DOHH2 (cell line): ENCODE data around the gene CNTNAP2.

Experiments used
- H3F3A ChIP-seq: fragments of 200-600 bp; sonication (generic), shearing (Covaris generic); 2 replicates; pipeline ENCODE4 v1.6.0; 2016; ENCODE audit warnings: antibody characterized with exemption, mild to moderate bottlenecking; ENCODE audit not compliant: control insufficient read depth, insufficient read depth
- H3K27ac ChIP-seq: fragments of 200-600 bp; sonication (generic); 2 replicates; pipeline ENCODE4 v1.5.1; 2014; ENCODE audit warnings: low read depth, mild to moderate bottlenecking, low read length, moderate library complexity
- H3K27me3 ChIP-seq: fragments of 200-600 bp; sonication (generic); 2 replicates; pipeline ENCODE4 v1.6.1; 2014; ENCODE audit warnings: mild to moderate bottlenecking, low read length, mixed read lengths; ENCODE audit not compliant: control insufficient read depth
- H3K36me3 ChIP-seq: fragments of 200-600 bp; sonication (generic); 2 replicates; pipeline ENCODE4 v1.6.1; 2014; ENCODE audit warnings: mild to moderate bottlenecking, low read length, moderate library complexity, mixed read lengths; ENCODE audit not compliant: control insufficient read depth
- H3K4me1 ChIP-seq: fragments of 200-600 bp; sonication (generic); 2 replicates; pipeline ENCODE4 v1.6.1; 2014; ENCODE audit warnings: mild to moderate bottlenecking, low read length, mixed read lengths; ENCODE audit not compliant: control insufficient read depth
- H3K4me2 ChIP-seq: fragments of 200-600 bp; sonication (generic); 2 replicates; pipeline ENCODE4 v1.6.0; 2014; ENCODE audit warnings: mild to moderate bottlenecking, low read length, moderate library complexity
- H3K4me3 ChIP-seq: fragments of 200-600 bp; sonication (generic); 2 replicates; pipeline ENCODE4 v1.5.1; 2014; ENCODE audit warnings: mild to moderate bottlenecking, low read length, mixed read lengths
- H3K79me2 ChIP-seq: fragments of 200-600 bp; sonication (generic); 2 replicates; pipeline ENCODE4 v1.6.1; 2014; ENCODE audit warnings: mild to moderate bottlenecking, low read length, mixed read lengths; ENCODE audit not compliant: control insufficient read depth
- H3K9me2 ChIP-seq: fragments of 200-600 bp; sonication (generic); replicated peaks from 2 replicates; pipeline ENCODE4 v1.6.1; 2014; ENCODE audit warnings: mild to moderate bottlenecking, low read length, mixed read lengths; ENCODE audit not compliant: control insufficient read depth
- H3K9me3 ChIP-seq: fragments of 200-600 bp; sonication (generic); 2 replicates; pipeline ENCODE4 v1.6.1; 2014; ENCODE audit warnings: antibody characterized with exemption, low read length, mixed read lengths; ENCODE audit not compliant: control insufficient read depth, insufficient read depth
- H4K20me1 ChIP-seq: fragments of 200-600 bp; sonication (generic); 2 replicates; pipeline ENCODE4 v1.6.0; 2014; ENCODE audit warnings: low read depth, mild to moderate bottlenecking, antibody characterized with exemption, low read length, moderate library complexity; ENCODE audit not compliant: control insufficient read depth, insufficient read depth
- EZH2phosphoT487 ChIP-seq: fragments of 200-600 bp; sonication (generic); IDR thresholded peaks from 2 replicates; pipeline ENCODE4 v1.6.1; 2017; ENCODE audit warnings: borderline replicate concordance, mild to moderate bottlenecking, antibody characterized with exemption, low read length, moderate library complexity, mixed read lengths
- TF ChIP-seq, protein P1 (sequence below): fragments of 200-600 bp; sonication (generic); IDR thresholded peaks from one replicate; pipeline ENCODE4 v1.5.1; 2014; ENCODE audit warnings: antibody characterized with exemption, mild to moderate bottlenecking, low read depth, low read length; ENCODE audit not compliant: poor library complexity, severe bottlenecking

Gene CNTNAP2

DNA sequence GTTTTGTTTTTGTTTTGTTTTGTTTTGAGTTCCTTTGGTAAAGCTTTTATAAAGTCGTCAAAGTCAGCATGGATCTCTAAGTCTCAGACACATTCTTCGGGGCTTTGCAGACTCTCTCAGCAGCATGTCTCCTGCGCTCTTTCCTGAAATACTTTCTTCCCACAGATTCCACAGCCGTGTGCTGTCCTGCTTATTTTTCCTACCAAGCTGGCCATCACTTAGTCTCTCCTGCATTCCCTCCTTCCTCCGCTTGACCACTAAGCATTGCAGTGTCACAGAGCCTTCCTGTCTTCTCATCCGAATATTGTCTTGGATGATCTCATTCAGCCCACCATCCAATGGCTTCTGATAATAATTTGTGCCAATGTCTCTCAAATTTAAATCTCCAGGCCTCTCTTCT lies 2039.6 kb downstream of the CNTNAP2 start:
- Histone ChIP-seq H3K4me2 (no peak overlapping the region), H3K9me3 (no peaks in the 10 kb centered on the region), H3K9me2 (no peaks in the 10 kb centered on the region), H3K27ac (no peak overlapping the region), H3K4me3 (no peak overlapping the region), H3K36me3 (no peaks in the 10 kb centered on the region), H4K20me1 (no peaks in the 10 kb centered on the region), H3K4me1 (no peaks in the 10 kb centered on the region), H3K79me2 (no peaks in the 10 kb centered on the region), H3F3A (no peaks in the 10 kb centered on the region), H3K27me3 (no peaks in the 10 kb centered on the region)
- TF ChIP-seq EZH2phosphoT487 = no peak
- TF ChIP-seq, protein P1, sequence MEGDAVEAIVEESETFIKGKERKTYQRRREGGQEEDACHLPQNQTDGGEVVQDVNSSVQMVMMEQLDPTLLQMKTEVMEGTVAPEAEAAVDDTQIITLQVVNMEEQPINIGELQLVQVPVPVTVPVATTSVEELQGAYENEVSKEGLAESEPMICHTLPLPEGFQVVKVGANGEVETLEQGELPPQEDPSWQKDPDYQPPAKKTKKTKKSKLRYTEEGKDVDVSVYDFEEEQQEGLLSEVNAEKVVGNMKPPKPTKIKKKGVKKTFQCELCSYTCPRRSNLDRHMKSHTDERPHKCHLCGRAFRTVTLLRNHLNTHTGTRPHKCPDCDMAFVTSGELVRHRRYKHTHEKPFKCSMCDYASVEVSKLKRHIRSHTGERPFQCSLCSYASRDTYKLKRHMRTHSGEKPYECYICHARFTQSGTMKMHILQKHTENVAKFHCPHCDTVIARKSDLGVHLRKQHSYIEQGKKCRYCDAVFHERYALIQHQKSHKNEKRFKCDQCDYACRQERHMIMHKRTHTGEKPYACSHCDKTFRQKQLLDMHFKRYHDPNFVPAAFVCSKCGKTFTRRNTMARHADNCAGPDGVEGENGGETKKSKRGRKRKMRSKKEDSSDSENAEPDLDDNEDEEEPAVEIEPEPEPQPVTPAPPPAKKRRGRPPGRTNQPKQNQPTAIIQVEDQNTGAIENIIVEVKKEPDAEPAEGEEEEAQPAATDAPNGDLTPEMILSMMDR = no peak

DNA sequence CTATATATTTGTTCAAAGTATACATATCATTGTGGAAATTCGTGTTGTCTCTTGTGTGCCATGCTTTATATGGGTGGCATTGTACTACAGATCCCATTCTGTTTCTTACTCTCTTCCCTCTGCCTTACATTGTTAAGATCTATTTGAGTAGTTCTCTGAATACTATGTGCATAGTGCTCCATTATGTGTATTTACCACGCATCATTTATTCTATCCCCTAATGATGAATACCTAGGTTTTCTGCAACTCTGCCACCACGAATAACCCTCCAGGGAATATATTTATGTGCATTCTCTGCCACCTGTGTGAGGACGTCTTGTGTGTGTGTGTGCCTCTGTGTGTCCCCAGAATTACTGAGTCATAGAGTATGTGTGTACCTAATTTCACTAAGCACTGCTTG lies 2042.7 kb downstream of the CNTNAP2 start:
- Histone ChIP-seq H3K4me3 (no peak overlapping the region), H3K4me1 (no peaks in the 10 kb centered on the region), H3K27me3 (no peaks in the 10 kb centered on the region), H3K27ac (no peak overlapping the region), H3K4me2 (no peak overlapping the region), H3K36me3 (no peaks in the 10 kb centered on the region), H4K20me1 (no peaks in the 10 kb centered on the region), H3K79me2 (no peaks in the 10 kb centered on the region), H3K9me3 (no peaks in the 10 kb centered on the region), H3K9me2 (no peaks in the 10 kb centered on the region), H3F3A (no peaks in the 10 kb centered on the region)
- TF ChIP-seq, protein P1 = no peak
- TF ChIP-seq EZH2phosphoT487 = no peak

DNA sequence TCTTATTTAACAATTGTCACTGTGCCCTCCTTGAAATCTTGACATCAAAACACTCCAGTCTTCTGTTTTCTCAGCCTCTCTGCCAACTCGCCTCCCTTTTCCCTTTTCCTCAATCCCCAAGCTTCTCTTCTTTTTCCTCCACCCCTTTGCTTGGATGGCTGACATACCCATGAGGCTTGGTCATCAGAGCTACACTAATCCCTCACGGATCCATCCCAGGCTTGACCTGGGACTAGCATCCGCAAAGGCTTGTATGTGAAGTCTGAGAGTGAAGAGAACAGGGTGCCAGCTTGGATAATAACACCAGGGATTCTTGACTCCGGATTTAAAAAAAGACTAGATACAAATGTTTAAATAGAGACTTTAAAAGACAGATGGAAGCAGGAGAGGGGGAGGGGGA lies 2045.2 kb downstream of the CNTNAP2 start:
- Histone ChIP-seq H3K9me2 (no peaks in the 10 kb centered on the region), H3F3A (no peaks in the 10 kb centered on the region), H3K9me3 (no peaks in the 10 kb centered on the region), H3K4me2 (no peak overlapping the region), H3K79me2 (no peaks in the 10 kb centered on the region), H3K4me1 (no peaks in the 10 kb centered on the region), H3K27me3 (no peaks in the 10 kb centered on the region), H3K36me3 (no peaks in the 10 kb centered on the region), H3K27ac (no peak overlapping the region), H4K20me1 (no peaks in the 10 kb centered on the region), H3K4me3 (no peak overlapping the region)
- TF ChIP-seq, protein P1 = no peak
- no peak for TF ChIP-seq EZH2phosphoT487

DNA sequence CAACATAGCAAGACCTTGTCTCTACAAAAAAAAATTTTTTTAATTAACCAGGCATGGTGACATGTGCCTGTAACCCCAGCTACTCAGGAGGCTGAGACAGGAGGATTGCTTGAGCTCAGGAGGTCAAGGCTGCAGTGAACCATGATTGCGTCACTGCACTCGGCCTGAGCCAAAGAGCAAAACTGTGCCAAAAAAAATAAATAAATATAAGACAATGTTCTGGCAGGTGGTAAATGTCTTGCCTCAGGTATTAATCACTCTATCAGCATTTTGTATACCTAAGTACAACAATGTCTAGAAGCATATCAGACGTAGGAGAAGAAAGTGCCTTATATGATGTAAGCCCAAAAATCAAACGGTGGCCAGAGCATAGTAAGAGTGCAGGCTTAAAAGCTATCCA lies 2046.2 kb downstream of the CNTNAP2 start:
- Histone ChIP-seq H3K27ac (no peak overlapping the region), H3F3A (no peaks in the 10 kb centered on the region), H3K9me2 (no peaks in the 10 kb centered on the region), H3K36me3 (no peaks in the 10 kb centered on the region), H4K20me1 (no peaks in the 10 kb centered on the region), H3K4me3 (no peak overlapping the region), H3K4me1 (no peaks in the 10 kb centered on the region), H3K4me2 (no peak overlapping the region), H3K79me2 (no peaks in the 10 kb centered on the region), H3K9me3 (no peaks in the 10 kb centered on the region), H3K27me3 (no peaks in the 10 kb centered on the region)
- TF ChIP-seq EZH2phosphoT487 = no peak
- TF ChIP-seq, protein P1 = no peak
